ENCODE measurements around the gene FER.
"Not testable (repeated sequence)": the region's sequence is repeated elsewhere in the genome, so short reads cannot be mapped to it uniquely, and the experiment has no call there.

The FER gene

DNA sequence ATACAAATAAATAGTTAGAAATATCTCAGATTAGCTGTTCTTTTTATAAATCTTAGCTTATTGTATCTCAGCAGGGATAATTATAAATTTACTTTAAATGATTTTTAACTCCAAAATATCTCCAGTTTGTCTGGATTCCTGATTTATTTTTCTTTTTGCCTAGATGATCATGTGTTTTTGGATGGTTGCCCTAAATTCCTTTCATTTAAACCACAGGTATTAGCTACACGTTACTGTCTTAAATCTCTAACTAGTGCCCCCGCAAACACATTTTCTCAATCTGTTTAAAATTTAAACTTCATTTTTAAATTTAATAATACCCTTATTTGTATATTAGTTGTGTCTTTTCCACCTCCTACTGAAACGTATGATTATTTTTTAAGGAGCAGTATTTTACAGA is 5.6 kb downstream of the FER start:
- no peak for DNase-seq (ENCODE audit: low read depth in 1 of 2, low spot score in 1 of 2)
- in situ Hi-C loops (cut with HindIII; ENCODE audit: low pct_unique_long_range_greater_than_20kb, low sequenced_read_pairs), result no loop called here
- no peak for TF ChIP-seq JUND (IDR thresholded peaks at IDR 0.05; ENCODE audit: low read depth)

GRCh38 chr5:108753877-108754276 is 6.2 kb downstream of the FER start:
- DNase-seq (ENCODE audit: low read depth in 1 of 2, low spot score in 1 of 2), result no peak
- in situ Hi-C loops (cut with HindIII; ENCODE audit: low pct_unique_long_range_greater_than_20kb, low sequenced_read_pairs), result no loop called here
- TF ChIP-seq JUND (IDR thresholded peaks at IDR 0.05; ENCODE audit: low read depth), result no peak

DNA sequence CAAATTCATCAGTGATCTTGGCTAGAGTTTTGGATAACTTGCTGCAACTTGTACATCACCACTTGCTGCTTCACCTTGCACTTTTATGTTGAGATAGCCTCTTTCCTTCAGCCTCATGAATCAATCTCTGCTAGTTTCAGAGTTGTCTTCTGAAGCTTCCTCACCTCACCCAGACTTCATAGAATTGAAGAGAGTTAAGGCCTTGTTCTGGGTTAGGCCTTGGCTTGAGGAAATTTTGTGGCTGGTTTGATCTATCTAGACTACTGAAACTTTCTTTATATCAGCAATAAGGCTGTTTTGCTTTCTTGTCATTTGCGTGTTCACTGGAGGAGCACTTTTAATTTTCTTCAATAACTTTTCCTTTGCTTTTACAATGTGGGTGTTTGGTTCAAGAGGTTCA is 12.8 kb downstream of the FER start:
- DNase-seq (ENCODE audit: low read depth in 1 of 2, low spot score in 1 of 2), result no peak
- in situ Hi-C loops (cut with HindIII; ENCODE audit: low pct_unique_long_range_greater_than_20kb, low sequenced_read_pairs), result no loop called here
- no peak for TF ChIP-seq JUND (IDR thresholded peaks at IDR 0.05; ENCODE audit: low read depth)

DNA sequence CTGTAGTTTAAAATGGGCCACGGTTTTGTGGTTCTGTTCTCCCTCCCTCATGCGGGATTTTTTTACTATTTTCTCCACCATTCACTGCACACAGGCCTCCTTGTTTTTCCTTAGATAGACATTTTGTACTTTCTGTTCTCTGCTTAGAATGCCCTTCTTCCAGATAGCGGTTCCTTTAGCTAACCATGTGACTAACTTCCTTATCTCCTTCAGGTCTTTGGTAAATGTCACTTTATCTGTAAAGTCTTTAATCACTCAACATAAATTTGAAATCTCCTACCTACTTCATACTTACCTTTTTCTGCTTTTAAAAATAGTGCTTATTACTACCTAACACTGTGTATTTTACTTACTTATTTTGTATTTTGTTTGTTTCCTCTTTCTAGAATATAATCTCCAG is 15.0 kb downstream of the FER start:
- in situ Hi-C loops (cut with HindIII; ENCODE audit: low pct_unique_long_range_greater_than_20kb, low sequenced_read_pairs), result no loop called here
- no peak for DNase-seq (ENCODE audit: low read depth in 1 of 2, low spot score in 1 of 2)
- no peak for TF ChIP-seq JUND (IDR thresholded peaks at IDR 0.05; ENCODE audit: low read depth)

DNA sequence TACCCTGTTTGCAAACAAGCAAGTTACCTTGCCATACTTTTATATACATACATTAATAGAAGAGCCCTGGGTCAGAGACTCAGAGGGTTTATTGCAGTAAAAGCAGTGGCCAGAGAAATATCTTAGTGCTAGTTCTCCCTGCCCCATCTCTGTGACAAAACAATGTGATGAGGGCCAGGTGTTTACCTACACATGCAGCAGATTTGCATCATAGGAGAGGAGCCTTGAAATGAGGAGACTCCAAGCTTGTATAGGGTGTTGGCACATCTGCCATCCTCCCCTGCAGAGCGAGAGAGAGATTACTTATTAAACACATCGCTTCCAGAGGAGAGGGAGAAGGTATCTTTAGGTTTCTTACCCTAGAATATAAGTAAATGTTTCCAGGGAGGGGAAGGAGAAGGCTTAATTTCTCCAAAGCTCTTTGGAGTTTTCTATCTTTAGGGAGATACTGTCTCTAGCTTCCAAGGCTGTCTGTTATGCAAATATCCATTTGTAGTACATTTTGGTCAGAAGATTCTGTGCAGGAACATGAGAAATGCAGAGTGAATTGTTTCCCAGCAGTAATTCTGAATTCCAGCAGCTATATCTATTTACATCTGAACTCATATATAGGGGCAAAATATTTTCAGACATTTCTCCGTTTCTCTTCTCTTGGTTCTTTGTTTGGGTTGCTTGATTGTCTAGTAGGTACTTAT is 15.7 kb downstream of the FER start:
- DNase-seq (ENCODE audit: low read depth in 1 of 2, low spot score in 1 of 2), result no peak
- in situ Hi-C loops (cut with HindIII; ENCODE audit: low pct_unique_long_range_greater_than_20kb, low sequenced_read_pairs), result no loop called here
- TF ChIP-seq JUND (IDR thresholded peaks at IDR 0.05; ENCODE audit: low read depth), result no peak

GRCh38 chr5:108765647-108766046 is 17.9 kb downstream of the FER start:
- DNase-seq (ENCODE audit: low read depth in 1 of 2, low spot score in 1 of 2), result no peak
- in situ Hi-C loops (cut with HindIII; ENCODE audit: low pct_unique_long_range_greater_than_20kb, low sequenced_read_pairs), result no loop called here
- TF ChIP-seq JUND (IDR thresholded peaks at IDR 0.05; ENCODE audit: low read depth), result no peak

GRCh38 chr5:108766916-108767315 is 19.2 kb downstream of the FER start:
- DNase-seq (ENCODE audit: low read depth in 1 of 2, low spot score in 1 of 2), result not testable (repeated sequence)

DNA sequence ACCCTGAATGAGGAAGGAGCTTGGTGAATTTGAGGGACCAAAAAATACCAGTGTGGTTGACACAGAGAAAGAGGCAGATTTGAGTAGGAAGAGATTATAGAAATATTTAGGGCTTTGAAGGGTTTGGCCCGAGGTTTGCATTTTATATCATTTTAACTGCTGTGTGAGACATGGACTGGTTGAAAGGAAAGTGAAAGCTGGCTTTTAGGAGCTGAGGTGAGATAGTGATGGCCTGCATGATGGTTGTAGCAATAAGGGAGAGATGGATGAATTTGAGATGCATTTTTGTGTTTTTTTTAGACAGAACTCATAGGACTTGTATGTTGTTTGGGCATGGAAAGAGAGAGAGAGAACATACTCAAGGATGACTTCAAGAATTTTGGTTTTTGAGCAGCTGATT is 21.7 kb downstream of the FER start:
- TF ChIP-seq JUND (IDR thresholded peaks at IDR 0.05; ENCODE audit: low read depth), result no peak
- in situ Hi-C loops (cut with HindIII; ENCODE audit: low pct_unique_long_range_greater_than_20kb, low sequenced_read_pairs), result no loop called here
- DNase-seq (ENCODE audit: low read depth in 1 of 2, low spot score in 1 of 2), result no peak

More at GRCh38 chr5:108766916-108767315, 19.2 kb downstream of the FER start:
- in situ Hi-C loops (cut with HindIII; ENCODE audit: low pct_unique_long_range_greater_than_20kb, low sequenced_read_pairs), result not testable (repeated sequence)

DNA sequence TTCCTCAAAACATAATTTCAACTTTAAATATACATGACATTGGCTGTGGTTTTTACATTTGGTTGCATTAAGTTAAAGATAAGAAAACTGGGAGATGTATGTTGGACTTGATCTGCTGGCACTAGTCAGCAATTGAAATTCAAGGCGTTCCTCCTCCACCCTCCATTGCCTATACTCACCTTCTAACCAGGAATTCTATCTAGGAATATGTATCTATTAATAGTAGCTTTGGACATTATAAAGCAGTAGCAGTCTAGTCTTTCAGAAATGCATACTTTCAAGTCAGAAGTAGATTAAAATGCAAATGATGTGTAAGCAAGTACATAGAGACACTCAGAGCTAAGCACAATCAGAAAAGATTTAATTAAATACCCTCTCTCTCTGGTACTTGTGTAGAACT is 24.9 kb downstream of the FER start:
- no peak for DNase-seq (ENCODE audit: low read depth in 1 of 2, low spot score in 1 of 2)
- no peak for TF ChIP-seq JUND (IDR thresholded peaks at IDR 0.05; ENCODE audit: low read depth)
- in situ Hi-C loops (cut with HindIII; ENCODE audit: low pct_unique_long_range_greater_than_20kb, low sequenced_read_pairs), result no loop called here

DNA sequence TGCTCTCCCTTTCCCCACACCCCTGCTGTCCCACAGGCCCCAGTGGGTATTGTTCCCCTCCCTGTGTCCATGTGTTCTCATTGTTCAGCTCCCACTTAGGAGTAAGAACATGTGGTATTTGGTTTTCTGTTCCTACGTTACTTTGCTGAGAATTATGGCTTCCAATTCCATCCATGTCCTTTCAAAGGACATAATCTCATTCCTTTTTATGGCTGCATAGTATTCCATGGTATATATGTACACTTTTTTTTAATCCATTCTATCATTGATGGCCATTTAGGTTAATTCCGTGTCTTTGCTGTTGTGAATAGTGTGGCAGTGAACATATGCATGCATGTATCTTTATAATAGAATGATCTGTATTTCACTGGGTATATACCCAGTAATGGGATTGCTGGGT is 25.6 kb downstream of the FER start:
- no peak for DNase-seq (ENCODE audit: low read depth in 1 of 2, low spot score in 1 of 2)
- in situ Hi-C loops (cut with HindIII; ENCODE audit: low pct_unique_long_range_greater_than_20kb, low sequenced_read_pairs), result no loop called here
- no peak for TF ChIP-seq JUND (IDR thresholded peaks at IDR 0.05; ENCODE audit: low read depth)

GRCh38 chr5:108774079-108774478 is 26.4 kb downstream of the FER start:
- in situ Hi-C loops (cut with HindIII; ENCODE audit: low pct_unique_long_range_greater_than_20kb, low sequenced_read_pairs); DNase-seq (ENCODE audit: low read depth in 1 of 2, low spot score in 1 of 2): not testable (repeated sequence)

DNA sequence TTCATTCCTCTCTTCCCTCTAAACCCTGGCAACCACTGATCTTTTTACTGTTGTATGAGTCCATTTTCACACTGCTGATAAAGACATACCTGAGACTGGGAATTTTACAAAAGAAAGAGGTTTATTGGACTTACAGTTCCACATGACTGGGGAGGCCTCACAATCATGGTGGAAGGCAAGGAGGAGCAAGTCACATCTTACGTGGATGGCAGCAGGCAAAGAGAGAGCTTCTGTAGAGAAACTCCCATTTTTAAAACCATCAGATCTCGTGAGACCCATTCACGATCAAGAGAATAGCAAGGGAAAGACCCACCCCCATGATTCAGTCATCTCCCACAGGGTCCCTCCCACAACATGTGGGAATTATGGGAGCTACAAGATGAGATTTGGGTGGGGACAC is 29.9 kb downstream of the FER start:
- in situ Hi-C loops (cut with HindIII; ENCODE audit: low pct_unique_long_range_greater_than_20kb, low sequenced_read_pairs); DNase-seq (ENCODE audit: low read depth in 1 of 2, low spot score in 1 of 2): not testable (repeated sequence)

DNA sequence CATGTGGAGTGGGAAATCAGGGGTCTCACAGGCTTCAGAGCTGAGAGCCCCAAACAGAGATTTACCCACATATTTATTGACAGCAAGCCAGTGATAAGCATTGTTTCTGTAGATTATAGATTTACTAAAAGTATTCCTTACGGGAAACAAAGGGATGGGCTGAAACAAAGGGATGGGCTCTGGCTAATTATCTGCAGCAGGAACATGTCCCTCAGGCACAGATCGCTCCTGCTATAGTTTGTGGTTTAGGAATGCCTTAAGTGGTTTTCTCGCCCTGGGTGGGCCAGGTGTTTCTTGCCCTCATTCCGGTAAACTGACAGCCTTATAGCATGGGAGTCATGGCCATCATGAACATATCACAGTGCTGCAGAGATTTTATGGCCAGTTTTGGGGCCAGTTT is 36.9 kb downstream of the FER start:
- in situ Hi-C loops (cut with HindIII; ENCODE audit: low pct_unique_long_range_greater_than_20kb, low sequenced_read_pairs); DNase-seq (ENCODE audit: low read depth in 1 of 2, low spot score in 1 of 2): not testable (repeated sequence)

DNA sequence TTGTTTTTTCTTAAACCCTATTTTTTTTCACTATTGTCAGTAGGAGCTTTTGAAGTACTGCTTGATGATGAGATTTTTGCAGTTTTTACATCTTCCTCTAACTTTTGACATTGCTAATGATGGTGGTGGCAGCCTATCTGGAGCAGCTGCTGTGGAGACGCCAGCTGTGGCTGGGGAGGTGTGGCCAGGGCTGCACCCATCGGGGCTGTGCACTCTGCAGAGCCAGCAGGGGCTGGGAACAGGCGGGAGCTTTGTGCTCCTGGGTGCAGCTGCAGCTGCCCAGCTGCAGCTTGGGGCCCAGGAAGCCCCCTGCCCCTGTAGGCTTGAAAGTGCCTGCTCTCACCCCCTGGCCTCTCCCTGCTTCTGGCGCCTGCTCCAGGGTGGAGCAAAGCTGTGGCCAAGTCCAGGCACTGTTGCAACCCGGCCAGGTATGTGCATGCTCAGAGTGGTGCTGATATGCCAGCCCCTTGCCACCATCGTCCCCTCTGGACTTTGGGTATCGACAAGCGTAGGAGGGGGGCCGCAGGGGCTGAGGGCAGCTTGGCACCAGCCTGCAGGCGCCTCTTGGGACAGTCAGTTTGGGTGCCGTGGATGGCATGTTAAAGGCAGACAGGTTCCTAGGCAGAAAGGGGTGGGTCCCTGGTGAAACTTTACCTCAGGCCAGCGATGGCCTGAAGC is 39.2 kb downstream of the FER start:
- in situ Hi-C loops (cut with HindIII; ENCODE audit: low pct_unique_long_range_greater_than_20kb, low sequenced_read_pairs), result no loop called here
- DNase-seq (ENCODE audit: low read depth in 1 of 2, low spot score in 1 of 2), result no peak
- TF ChIP-seq JUND (IDR thresholded peaks at IDR 0.05; ENCODE audit: low read depth), result no peak
